ENCODE measurements around the gene EIF3F. TPM values are rescaled to one million over a fixed set of nuclear protein-coding genes. Genes with fewer than 3 reads are reported as not detected.

Gene EIF3F
- total RNA-seq, 1 donor from 2014 or later = 228 TPM

DNA sequence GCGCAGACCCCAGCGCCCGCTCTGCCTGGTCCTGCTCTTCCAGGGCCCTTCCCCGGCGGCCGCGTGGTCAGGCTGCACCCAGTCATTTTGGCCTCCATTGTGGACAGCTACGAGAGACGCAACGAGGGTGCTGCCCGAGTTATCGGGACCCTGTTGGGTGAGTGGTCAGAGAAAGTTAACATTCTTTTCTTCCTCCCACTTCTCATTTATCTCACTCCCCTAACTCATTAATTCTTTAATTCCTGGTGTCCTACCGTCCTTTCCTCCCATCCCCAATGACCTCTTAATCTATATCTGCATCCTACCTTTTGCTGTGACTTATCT, 385 bp downstream of the EIF3F start:
- intact Hi-C loops (cut with micrococcal nuclease) = loop anchor here (1.0 to 10.0 kb wide), 7 partner anchors 31 to 1385 kb away; partner anchors contain the start of genes ILK, PPFIBP2, RPL27A and RRP8

- intact Hi-C loops (cut with micrococcal nuclease) = no loop called here
These were observed 7.6 kb downstream of the EIF3F start for GRCh38 chr11:7994581-7995278.

DNA sequence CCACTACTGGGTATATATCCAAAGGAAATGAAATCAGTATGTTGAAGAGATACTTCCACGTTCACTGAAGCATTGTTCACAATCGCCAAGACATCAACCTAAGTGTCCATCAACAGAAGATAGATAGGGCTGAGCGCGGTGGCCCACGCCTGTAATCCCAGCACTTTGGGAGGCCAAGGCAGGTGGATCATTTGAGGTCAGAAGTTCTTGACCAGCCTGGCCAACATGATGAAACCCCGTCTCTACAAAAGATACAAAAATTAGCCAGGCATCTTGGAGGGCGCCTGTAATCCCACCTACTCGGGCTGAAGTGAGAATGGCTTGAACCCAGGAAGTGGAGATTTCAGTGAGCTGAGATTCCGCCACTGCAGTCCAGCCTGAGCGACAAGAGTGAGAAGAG, 12.7 kb downstream of the EIF3F start:
- intact Hi-C loops (cut with micrococcal nuclease) = no loop called here

DNA sequence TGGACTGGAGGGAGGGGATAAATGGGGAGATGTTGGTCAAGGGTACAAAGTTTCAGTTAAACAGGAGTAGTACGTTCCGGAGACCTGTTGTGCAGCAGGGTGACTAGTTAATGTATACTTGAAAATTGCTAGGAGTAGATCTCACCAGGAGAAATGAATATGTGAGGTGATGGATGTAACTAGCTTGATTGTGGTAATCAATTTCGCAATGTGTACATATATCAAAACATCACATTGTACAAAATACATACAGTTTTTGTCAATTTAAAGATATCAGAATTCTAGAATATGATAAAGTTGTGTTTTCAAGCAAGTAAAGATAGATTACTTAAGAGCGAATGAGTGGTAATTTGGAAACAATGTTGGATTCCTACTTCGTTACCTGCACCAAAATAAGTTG, 13.3 kb downstream of the EIF3F start:
- intact Hi-C loops (cut with micrococcal nuclease) = no loop called here

GRCh38 chr11:8002676-8003075, 15.5 kb downstream of the EIF3F start:
- intact Hi-C loops (cut with micrococcal nuclease) = no loop called here

DNA sequence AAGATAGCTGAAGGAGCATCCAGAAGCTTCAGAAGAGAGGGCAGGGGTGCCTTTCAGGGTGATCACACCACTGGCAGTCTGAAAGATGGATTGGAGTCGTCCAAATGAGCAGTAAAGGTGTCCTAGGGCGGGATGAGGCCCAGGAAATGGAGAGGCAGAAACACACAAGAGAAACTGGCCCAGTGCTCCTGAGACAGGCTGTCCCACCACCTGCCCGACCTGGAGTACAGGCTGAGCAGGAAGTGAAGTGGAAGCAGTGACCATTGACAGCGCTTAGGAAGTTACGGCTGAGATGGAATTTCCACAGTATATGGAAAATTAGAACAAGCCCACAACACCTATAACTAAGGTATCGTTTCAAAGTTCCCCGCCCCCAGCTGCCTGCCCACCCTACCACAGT, 16.1 kb downstream of the EIF3F start:
- intact Hi-C loops (cut with micrococcal nuclease) = no loop called here

GRCh38 chr11:8004008-8004407, 16.9 kb downstream of the EIF3F start:
- intact Hi-C loops (cut with micrococcal nuclease) = no loop called here

DNA sequence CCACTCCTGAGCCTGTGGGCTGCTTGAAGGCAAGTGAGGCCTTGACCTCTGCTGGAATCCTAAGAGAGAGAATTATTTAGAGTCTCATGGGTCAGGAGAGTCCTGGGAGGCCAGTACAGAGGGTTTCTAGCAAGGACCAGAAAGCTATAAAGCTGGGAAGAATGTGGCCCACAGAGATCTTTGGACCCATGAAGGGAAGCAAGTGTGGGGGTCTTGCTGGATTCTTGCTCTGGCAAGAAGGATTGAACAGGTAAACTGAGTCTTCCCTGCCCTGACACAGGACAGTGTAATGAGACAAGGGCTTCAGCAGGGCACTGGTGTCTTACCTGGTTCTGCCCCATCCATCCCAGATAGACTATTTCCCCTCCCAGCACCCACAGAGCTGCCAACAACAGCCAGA, 18.4 kb downstream of the EIF3F start:
- intact Hi-C loops (cut with micrococcal nuclease) = no loop called here

DNA sequence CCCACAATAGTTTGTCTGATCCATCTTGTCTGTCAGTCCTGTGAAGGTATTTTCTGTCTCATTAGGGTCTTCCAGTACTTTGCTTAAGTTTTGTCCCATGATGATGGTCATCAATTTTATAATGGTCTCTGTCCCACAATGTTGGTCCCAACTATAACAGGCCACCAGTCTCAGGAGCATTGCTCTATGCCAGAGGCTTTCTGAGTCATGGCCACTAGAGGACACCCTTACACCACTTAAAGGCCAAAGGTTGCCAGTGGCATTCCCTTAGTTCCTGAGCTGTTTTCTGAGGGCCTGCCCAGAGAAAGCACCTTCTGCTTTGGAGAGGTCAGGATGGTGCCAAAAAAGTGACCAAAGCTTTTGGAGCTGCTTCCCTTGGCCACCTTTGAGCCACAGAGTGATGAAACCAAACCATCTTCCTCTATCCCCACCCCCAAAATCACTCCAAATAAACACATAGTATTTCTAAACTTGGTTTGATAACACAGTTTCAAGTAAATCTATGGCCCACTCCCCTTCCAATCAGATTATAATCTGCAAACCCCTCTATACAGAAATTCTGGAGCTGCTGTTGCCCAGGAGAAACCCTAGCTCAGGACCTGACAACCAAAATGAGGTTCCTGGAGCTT, 19.3 kb downstream of the EIF3F start:
- intact Hi-C loops (cut with micrococcal nuclease) = loop anchor here (1.0 kb wide), 2 partner anchors 27 to 93 kb away; no protein-coding TSS in a partner anchor

DNA sequence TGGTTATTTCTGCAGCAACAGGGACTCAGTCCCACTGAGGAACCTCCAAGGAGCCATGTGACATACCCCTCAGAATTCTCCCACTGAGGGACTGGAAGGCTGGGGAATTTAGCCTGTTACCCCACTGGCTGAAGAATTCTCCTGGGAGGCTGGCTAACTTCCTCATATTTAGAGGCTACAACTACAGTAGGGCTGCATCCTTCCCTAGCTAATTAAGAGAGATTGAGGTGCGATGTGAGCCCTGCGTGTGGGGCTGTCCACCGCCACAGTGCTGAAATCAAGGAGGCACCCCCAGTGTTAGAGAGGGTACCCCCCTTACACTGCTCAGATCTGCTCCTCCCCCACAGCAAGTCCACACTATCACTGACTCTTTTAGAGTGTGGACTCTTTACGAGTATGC, 21.1 kb downstream of the EIF3F start:
- intact Hi-C loops (cut with micrococcal nuclease) = no loop called here

DNA sequence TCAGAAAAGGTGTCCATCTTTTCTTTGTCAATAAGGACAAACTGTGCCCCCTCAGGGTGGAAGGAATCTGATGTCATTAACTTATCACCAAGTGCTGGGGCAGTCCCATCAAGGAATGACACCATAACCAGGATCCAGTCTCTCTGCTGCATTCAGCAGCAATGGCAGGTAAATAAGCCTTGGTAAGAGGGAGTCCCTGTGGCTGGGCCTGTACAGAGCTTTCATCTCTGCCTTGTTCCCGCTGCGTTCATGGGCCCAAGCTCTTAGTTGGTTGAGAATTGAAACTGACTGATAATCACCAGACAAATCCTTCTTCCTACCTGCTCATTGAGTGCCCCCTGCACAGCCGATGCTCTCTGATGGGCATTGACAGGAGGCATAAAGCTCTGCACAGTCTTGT, 22.7 kb downstream of the EIF3F start:
- intact Hi-C loops (cut with micrococcal nuclease) = no loop called here

- intact Hi-C loops (cut with micrococcal nuclease) = no loop called here
These were observed 24.2 kb downstream of the EIF3F start for GRCh38 chr11:8011371-8011770.

GRCh38 chr11:8011981-8012444, 24.9 kb downstream of the EIF3F start:
- intact Hi-C loops (cut with micrococcal nuclease) = no loop called here

GRCh38 chr11:8013833-8014232, 26.7 kb downstream of the EIF3F start:
- intact Hi-C loops (cut with micrococcal nuclease) = no loop called here

- intact Hi-C loops (cut with micrococcal nuclease) = no loop called here
These were observed 28.7 kb downstream of the EIF3F start for GRCh38 chr11:8015753-8016239.

DNA sequence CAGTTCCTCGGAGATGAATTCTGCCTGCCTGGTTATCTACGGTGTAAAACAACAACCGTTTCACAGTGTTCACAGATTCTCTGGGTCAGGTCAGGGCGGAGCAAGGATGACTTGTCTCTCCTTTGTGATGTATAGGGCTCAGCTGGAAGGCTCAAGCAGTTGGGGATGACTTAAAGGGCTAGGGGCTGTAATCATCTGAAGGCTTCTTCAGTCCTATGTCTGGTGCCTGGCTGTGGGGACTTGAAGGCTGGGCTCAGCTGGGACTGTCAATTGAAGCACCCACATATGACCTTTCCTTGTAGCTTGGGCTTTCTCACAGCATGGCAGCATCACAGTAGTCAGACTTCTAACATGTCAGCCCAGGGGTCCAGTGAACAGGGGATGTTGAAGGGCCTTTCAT, 29.3 kb downstream of the EIF3F start:
- intact Hi-C loops (cut with micrococcal nuclease) = no loop called here

GRCh38 chr11:8017071-8017470, 29.9 kb downstream of the EIF3F start:
- intact Hi-C loops (cut with micrococcal nuclease) = no loop called here

DNA sequence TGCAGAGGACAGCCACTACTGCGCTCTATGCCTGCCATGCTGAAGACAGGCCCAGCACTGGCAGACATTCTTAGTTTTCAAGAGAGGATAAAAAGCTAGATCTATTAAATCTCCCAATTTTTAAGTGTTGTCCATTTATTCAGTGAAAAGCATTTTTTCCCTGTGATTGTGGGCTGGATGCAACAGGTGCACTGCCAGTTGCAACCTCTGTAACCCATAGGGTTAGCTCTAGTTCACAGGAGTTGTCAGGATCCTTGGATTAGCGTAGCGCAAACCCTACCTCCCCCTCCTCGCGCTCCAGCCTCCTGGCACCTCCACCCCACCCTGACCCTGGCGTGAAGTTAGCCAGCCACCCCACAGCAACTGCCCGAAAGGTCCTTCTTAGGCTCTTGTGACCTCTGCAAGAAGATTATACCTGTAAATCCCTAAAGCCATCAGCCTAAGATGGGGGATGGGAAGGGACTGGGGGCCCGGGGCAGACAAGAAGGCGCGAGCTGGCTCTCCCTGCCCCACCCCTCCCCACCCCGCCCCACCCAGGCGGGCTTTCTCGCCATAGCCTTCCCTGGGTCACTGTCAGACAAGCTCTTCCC, 30.9 kb downstream of the EIF3F start:
- intact Hi-C loops (cut with micrococcal nuclease) = loop anchor here (1.0 kb wide), 1 partner anchor 31 kb away; the partner anchor contains the start of gene EIF3F

GRCh38 chr11:8018484-8019313, 31.6 kb downstream of the EIF3F start:
- intact Hi-C loops (cut with micrococcal nuclease) = loop anchor here (1.0 kb wide), 1 partner anchor 31 kb away; the partner anchor contains the start of gene EIF3F

DNA sequence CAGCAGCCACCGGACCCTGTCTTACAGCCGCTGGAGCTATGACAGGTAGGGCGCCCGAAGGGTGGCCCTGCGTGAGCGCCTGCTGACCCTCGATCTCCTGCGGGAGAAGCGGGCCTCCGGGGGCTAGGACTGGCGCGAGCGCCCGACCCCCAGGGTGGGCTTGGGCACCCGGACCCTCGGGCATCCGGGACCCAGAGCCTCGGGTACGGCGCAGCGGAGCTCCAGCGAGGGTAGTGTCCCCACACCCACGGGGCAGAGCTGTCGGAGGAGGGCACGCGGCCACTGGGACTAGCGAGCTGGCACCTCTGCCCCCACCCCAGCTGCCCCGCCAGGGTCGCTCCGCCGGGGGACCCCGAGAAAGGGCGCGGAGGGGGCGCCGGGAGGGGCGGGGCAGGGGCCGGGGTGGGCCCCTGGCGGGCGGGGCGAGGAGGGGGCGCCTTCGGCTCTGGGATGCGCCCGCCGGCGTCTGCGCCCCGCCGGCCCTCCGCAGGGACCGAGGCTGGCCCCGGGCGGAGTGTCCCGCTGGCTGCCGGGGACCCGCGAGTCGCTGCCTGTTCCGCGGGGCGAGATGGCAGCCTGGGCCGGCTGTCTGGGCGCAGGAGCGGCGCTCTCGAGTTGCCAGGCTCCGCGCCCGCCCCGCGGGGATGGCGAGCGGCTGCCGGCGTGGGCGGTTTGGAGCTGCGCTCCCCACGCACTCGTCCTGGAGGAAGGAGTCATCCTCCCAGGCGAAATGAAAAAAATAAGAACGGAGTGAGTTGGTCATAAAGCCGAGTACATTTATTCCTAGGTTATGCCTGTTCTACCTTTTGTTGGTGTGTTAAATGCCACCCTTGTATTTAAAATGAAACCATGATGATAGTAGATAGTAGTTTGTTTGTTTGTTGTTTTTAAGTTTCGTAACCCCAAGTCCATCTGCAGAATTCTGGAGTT, 32.4 kb downstream of the EIF3F start:
- intact Hi-C loops (cut with micrococcal nuclease) = no loop called here
